IPS-11a (cell line): ENCODE measurements around the gene CST6.
"Not testable (repeated sequence)": the region's sequence is repeated elsewhere in the genome, so short reads cannot be mapped to it uniquely, and the experiment has no call there.

Source experiments
- H3K4me3 ChIP-seq: one replicate; pipeline ENCODE4 v1.5.1; 2013; ENCODE audit warnings: low read depth, low read length, control low read depth

CST6 gene

DNA sequence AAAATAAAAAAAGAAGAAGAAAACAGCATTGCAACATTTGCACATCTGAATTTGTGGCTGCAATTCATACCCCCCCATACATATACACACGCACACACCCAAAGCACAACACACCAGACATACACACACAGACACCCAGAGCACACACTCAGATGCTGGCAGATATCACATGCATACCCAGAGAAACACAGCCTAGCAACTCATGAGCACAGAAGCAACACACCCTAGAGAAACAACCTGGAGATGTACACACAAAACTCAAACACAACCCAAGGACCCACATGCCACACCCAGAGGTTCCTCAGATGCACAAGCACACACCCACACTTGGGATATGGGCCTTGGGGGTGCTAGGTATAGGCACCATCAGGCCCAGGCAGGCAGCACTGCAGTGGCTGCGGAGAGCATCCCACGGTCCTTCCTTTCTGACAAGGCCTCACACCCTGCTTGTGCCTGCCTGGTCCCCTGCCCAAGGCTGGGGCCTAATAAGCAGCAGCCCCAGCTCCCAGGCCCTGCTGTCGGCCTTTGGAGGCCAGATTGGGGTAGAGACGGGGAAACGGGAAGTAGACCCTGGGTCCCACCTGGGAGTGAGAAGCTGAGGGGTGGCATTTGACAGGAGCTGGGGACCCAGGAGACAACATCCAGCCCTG, 3.1 kb downstream of the CST6 start:
- no peak overlapping the region for H3K4me3 ChIP-seq

GRCh38 chr11:66015454-66015881, 3.7 kb downstream of the CST6 start:
- no peak overlapping the region for H3K4me3 ChIP-seq

- H3K4me3 ChIP-seq, result no peak overlapping the region
These were observed 4.4 kb downstream of the CST6 start for GRCh38 chr11:66015936-66016792.

- H3K4me3 ChIP-seq, result no peak overlapping the region
These were observed 5.0 kb downstream of the CST6 start for GRCh38 chr11:66016793-66017177.

DNA sequence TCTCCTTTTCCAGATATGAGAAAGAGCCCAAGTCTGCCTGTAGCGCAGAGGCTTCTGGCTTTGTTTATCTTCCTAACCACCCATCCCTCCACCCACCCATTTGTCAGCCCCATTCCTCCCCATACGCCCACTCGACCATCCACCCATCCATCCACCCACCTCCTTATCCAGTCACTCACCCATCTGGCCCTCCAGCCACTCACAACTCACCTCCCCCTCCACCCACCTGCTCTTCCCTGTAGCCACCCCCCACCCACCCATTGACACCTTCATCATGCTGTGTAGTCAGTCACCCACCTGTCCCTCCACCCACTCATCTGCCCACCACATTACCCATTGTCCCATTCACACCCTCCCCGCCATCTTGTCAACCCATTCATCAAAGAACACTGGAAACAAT, 5.5 kb downstream of the CST6 start:
- H3K4me3 ChIP-seq, result no peak overlapping the region

- H3K4me3 ChIP-seq, result no peak overlapping the region
These were observed 8.4 kb downstream of the CST6 start for GRCh38 chr11:66020212-66020611.

GRCh38 chr11:66020618-66021357, 9.0 kb downstream of the CST6 start:
- no peak overlapping the region for H3K4me3 ChIP-seq

DNA sequence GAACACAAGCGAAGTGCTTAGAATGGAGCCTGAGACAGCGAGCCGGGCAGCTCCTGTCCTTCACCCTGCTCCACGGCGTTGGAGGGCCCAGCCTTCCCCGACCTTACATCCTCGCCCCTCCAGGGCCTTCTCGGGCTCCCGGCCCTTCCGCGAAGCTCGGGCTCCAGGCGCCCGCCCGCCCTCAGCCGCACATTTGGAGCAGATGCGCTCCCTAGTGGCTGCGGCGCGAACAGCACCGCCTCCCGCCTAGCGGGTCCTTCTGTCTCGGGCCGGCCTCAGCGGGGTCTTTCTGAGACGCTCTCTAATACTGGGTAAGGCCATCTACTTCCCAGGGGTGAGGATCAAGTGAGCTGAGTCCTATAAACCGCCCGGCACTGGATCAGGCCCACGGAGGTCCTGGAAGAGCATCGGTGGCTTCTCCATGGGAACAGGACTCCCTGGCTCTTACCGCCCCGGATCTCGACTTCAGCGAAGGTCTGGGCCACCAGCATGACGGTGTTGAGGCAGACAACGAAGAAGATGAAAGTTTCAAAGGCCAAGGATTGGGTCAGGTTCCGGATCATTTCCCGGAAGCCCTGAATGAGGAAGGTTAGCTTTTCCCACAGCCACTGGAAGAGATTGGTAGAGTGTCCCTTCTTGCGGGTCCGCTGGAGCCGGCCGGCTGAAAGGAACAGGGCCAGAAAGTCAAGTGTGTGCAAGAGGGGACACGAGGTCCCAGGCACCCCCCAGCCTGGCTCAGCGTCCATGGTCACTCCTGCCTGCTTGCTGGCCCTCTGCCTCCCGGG, 10.8 kb downstream of the CST6 start:
- no peak overlapping the region for H3K4me3 ChIP-seq

DNA sequence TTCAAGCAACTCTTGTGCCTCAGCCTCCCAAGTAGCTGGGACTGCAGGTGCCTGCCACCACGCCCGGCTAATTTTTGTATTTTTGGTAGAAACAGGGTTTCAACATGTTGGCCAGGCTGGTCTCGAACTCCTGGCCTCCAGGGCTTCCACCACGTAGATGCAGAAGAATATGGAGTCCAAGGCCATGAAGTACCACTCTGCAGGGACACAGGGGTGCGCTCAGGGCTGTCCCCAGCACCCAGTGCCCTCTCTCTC, 11.3 kb downstream of the CST6 start:
- not testable (repeated sequence) for H3K4me3 ChIP-seq

DNA sequence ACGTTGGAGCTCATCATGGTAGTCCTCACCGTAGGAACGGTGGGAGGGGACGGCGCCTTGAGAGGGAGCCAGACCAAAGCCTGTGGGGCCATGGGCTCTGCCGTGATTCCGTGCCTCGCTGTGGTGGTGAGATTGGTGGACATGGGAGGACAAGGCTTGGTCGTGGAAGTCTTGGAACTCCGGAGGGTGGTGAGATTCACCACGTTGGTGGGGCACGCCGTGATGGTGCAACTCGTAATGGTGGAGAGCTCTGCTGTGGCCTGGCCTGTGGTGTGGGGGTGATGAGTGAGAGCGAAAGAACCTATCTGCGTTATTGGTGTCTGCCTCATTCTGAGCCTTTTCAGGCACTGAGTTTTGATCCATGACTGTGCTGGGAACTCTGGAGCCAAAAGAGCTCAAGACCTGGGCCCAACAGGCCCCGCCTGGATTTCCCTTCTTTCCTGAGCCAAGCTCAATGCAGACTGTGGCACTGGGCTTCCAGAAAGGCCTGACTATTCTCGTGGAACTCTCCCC, 14.3 kb downstream of the CST6 start, which contains the start of gene CATSPER1:
CATSPER1 (minus strand) TSS at position 463 of the 513 bp plus-strand sequence; CDS start at position 363, 100 bp downstream.
- H3K4me3 ChIP-seq, result no peak within 1 kb of the TSS

DNA sequence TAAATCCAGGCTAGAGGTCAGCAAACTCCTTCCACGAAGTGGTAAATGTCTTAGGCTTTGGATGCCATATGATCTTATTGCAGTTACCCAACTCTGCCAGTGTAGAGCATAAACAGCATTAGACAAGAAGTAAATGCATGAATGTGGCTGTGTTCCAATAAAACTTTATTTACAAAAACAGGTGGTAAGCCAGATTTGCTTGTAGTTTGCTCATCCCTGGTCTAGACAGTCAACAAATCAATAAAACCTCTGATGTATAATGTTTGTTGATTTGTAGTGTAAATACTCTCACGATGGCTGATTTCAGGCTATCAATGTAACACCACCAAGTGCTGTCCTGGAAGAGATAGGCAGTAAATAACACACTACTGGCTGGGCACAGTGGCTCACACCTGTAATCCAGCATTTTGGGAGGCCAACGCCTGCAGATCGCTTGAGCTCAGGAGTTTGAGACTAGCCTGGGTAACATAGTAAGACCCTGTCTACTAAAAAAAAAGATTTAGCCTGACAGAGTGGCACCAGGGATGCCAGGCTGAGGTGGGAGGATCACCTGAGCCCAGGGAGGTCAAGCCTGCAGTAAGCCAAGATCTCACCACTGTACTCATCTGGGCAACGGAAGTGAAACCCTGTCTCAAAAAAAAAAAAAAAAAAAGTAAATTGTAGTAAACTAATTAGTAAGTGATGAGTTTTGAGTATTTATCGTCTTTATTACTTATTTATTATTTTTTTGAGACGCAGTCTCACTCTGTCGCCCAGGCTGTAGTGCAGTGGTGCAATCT, 21.3 kb downstream of the CST6 start:
- H3K4me3 ChIP-seq, result no peak overlapping the region

GRCh38 chr11:66035653-66036333, 24.0 kb downstream of the CST6 start:
- no peak overlapping the region for H3K4me3 ChIP-seq

DNA sequence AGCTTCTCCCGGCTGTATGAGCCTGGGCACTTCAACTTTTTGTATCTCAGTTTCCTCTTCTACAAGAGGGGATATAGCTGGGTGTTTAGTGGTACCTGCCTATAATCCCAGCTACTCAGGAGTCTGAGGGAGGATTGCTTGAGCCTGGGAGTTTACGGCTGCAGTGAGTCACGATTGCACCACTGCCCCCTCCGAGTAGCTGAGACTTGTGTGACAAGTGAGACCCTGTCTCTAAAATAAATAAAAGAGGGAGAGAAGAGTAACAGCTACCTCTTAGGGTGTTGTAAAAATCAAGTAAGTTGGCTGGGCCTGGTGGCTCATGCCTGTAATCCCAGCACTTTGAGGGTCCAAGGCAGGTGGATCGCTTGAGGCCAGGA, 24.5 kb downstream of the CST6 start:
- H3K4me3 ChIP-seq, result no peak overlapping the region

- H3K4me3 ChIP-seq, result no peak overlapping the region
These were observed 25.5 kb downstream of the CST6 start for GRCh38 chr11:66037327-66037726.

GRCh38 chr11:66039765-66040164, 28.0 kb downstream of the CST6 start:
- no peak overlapping the region for H3K4me3 ChIP-seq

DNA sequence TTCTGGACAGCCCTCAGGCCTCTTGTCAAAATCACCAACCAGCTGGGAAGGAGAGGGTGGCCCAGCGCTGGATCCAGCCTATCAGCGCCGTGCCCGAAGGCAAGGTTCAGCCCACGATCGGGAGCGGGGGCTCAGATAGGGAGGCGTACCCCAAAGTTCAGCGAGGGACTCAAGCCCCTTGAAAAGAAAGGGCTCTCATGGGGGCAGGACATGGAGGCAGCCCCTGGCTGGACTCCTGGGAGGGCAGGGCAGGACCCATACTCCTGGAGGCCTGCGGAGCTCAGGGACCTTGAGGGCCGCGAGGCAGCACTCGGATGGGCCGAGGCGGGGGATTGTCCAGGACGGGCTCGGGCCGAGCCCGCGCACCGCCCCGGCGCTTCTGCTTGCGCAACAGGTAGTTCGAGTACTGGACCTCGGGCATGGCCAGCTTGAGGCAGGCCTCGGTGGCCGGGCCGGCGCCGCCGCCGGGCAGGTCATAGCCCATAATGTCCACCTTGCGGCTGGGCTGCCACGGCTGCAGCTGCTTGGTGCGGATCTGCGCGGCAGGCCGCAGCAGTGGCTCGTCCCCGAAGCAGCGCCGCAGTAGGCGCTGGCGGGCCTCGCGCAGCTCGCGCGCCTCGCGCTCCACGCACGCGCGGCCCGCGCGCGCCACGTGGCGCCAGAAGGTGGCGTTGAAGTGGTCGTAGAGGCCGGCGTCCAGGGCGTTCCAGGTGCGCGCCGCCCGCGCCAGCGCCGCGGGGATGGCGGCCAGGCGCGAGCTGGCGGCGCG, 30.6 kb downstream of the CST6 start:
- no peak overlapping the region for H3K4me3 ChIP-seq

GRCh38 chr11:66042996-66043906, 31.4 kb downstream of the CST6 start:
- no peak overlapping the region for H3K4me3 ChIP-seq

GRCh38 chr11:66044757-66045156, 32.9 kb downstream of the CST6 start:
- H3K4me3 ChIP-seq, result no peak overlapping the region
